ENCODE measurements around the gene CYTH3.

GRCh38 chr7:6273917-6274630, 1.6 kb upstream of the CYTH3 start:
- no peak for TF ChIP-seq PRPF4 (IDR thresholded peaks at IDR 0.05; ENCODE audit: insufficient read depth, low read depth, low read length, poor library complexity, severe bottlenecking)
- no peak for TF ChIP-seq EWSR1 (IDR thresholded peaks at IDR 0.05; ENCODE audit: borderline replicate concordance, low read depth, partially characterized antibody)
- TF ChIP-seq SOX6 (IDR thresholded peaks at IDR 0.05), result no peak
- no peak for TF ChIP-seq ZNF778 (CRISPR knock-in tag; IDR thresholded peaks at IDR 0.05)
- no peak for TF ChIP-seq ZBED1 (IDR thresholded peaks at IDR 0.05)
- no peak for TF ChIP-seq ARNT (IDR thresholded peaks at IDR 0.05)

Measured in K562 (cell line).